ENCODE measurements around the gene PRKCE.
A peak's percentile ranks its signal among the peaks of the same experiment; 100 is the strongest.

PRKCE gene

GRCh38 chr2:46010925-46011490 lies 359.5 kb downstream of the PRKCE start:
- TF ChIP-seq CTCF (IDR thresholded peaks at IDR 0.05) = peak; percentile 66 to 82
- Histone ChIP-seq H3K4me3 (no peak overlapping the region), H3K4me1 (peaks cover 0 to 16% (median 6%) of the 10 kb centered on the region in 4 donors), H3K36me3 (peaks cover 0 to 30% (median 4%) of the 10 kb centered on the region in 3 donors), H3K9me3 (no peaks in the 10 kb centered on the region), H3K27me3 (no peaks in the 10 kb centered on the region), H3K27ac (no peak overlapping the region)
- intact Hi-C loops (cut with DNase I; ENCODE audit: low total_unique reads) = loop anchor here (5.0 kb wide), 1 partner anchor 281 kb away; no protein-coding TSS in a partner anchor
- DNase-seq = no peak

GRCh38 chr2:46012618-46013240 lies 361.3 kb downstream of the PRKCE start:
- Histone ChIP-seq H3K4me1 (peaks cover 0 to 19% (median 6%) of the 10 kb centered on the region in 4 donors), H3K27ac (no peak overlapping the region), H3K36me3 (peaks cover 0 to 16% (median 4%) of the 10 kb centered on the region in 3 donors), H3K9me3 (no peaks in the 10 kb centered on the region), H3K4me3 (no peak overlapping the region), H3K27me3 (no peaks in the 10 kb centered on the region)
- DNase-seq = no peak
- TF ChIP-seq CTCF (IDR thresholded peaks at IDR 0.05) = no peak
- intact Hi-C loops (cut with DNase I; ENCODE audit: low total_unique reads) = loop anchor here (5.0 kb wide), 1 partner anchor 280 kb away; no protein-coding TSS in a partner anchor

DNA sequence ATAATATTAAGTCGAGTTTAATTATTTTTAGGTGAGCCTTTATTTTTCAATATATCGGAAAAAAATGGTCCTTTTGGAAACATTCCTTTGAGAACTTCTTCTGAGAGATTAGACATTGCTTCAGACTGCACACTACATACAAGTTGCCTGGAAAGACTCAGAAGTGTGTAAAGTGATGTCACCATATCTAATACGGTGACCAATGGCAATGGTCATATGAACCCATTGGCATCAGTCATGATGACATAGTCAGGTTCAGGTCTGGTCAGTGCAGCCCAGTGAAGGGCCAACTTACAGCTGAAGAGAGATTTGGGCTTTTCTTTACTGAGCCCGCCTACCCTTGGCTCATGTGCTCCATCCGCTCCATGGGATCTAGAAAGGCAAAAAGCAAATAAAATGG lies 362.3 kb downstream of the PRKCE start:
- H3K9me3 ChIP-seq = no peaks in the 10 kb centered on the region
- H3K27me3 ChIP-seq = no peaks in the 10 kb centered on the region
- intact Hi-C loops (cut with DNase I; ENCODE audit: low total_unique reads) = loop anchor here (5.0 kb wide), 1 partner anchor 279 kb away; no protein-coding TSS in a partner anchor
- TF ChIP-seq CTCF (IDR thresholded peaks at IDR 0.05) = no peak
- peaks cover 0 to 19% (median 6%) of the 10 kb centered on the region in 4 donors for H3K4me1 ChIP-seq
- no peak for DNase-seq
- no peak overlapping the region for H3K4me3 ChIP-seq
- no peak overlapping the region for H3K27ac ChIP-seq
- peaks cover 0 to 7% (median 4%) of the 10 kb centered on the region in 3 donors for H3K36me3 ChIP-seq

- peaks cover 0 to 7% (median 4%) of the 10 kb centered on the region in 3 donors for H3K36me3 ChIP-seq
Observed at GRCh38 chr2:46014911-46015654, 363.6 kb downstream of the PRKCE start.

More at GRCh38 chr2:46014911-46015654, 363.6 kb downstream of the PRKCE start:
- intact Hi-C loops (cut with DNase I; ENCODE audit: low total_unique reads) = loop anchor here (5.0 kb wide), 1 partner anchor 277 kb away; no protein-coding TSS in a partner anchor
- DNase-seq = no peak
- H3K4me1 ChIP-seq = peaks cover 0 to 19% (median 6%) of the 10 kb centered on the region in 4 donors
- no peak for TF ChIP-seq CTCF (IDR thresholded peaks at IDR 0.05)
- H3K27me3 ChIP-seq = no peaks in the 10 kb centered on the region
- H3K9me3 ChIP-seq = no peaks in the 10 kb centered on the region
- H3K4me3 ChIP-seq = no peak overlapping the region
- H3K27ac ChIP-seq = peak overlapping the region in 1 of 2 donors; percentile 40
